Measurements from ENCODE around the gene PACSIN2.
"Not testable (repeated sequence)": the region's sequence is repeated elsewhere in the genome, so short reads cannot be mapped to it uniquely, and the experiment has no call there.

PACSIN2 gene

GRCh38 chr22:42967005-42967404, 47.9 kb downstream of the PACSIN2 start:
- no peak for DNase-seq

- no peak for DNase-seq
Observed at GRCh38 chr22:42966497-42966896, 48.5 kb downstream of the PACSIN2 start.

GRCh38 chr22:42964994-42965699, 49.8 kb downstream of the PACSIN2 start:
- no peak for DNase-seq

GRCh38 chr22:42963231-42963595, 51.7 kb downstream of the PACSIN2 start:
- no peak for DNase-seq

- DNase-seq = no peak
Observed at GRCh38 chr22:42962295-42963230, 52.4 kb downstream of the PACSIN2 start.

GRCh38 chr22:42961810-42962209, 53.1 kb downstream of the PACSIN2 start:
- DNase-seq = no peak

GRCh38 chr22:42961400-42961690, 53.6 kb downstream of the PACSIN2 start:
- DNase-seq = not testable (repeated sequence)

- DNase-seq = no peak
Observed at GRCh38 chr22:42960531-42961399, 54.2 kb downstream of the PACSIN2 start.

GRCh38 chr22:42959576-42960509, 55.1 kb downstream of the PACSIN2 start:
- DNase-seq = peak in 4 of 51 donors; percentile 16 to 54 (median 16)

- no peak for DNase-seq
Observed at GRCh38 chr22:42958937-42959336, 56.0 kb downstream of the PACSIN2 start.

GRCh38 chr22:42957958-42958357, 57.0 kb downstream of the PACSIN2 start:
- DNase-seq = no peak

- DNase-seq = no peak
Observed at GRCh38 chr22:42957544-42957943, 57.4 kb downstream of the PACSIN2 start.

- DNase-seq = no peak
Observed at GRCh38 chr22:42955848-42956247, 59.1 kb downstream of the PACSIN2 start.

- DNase-seq = no peak
Observed at GRCh38 chr22:42955087-42955635, 59.8 kb downstream of the PACSIN2 start.

GRCh38 chr22:42953751-42954150, 61.2 kb downstream of the PACSIN2 start:
- DNase-seq = not testable (repeated sequence)

- no peak for DNase-seq
Observed at GRCh38 chr22:42951093-42951710, 63.7 kb downstream of the PACSIN2 start.

GRCh38 chr22:42950281-42950680, 64.7 kb downstream of the PACSIN2 start:
- no peak for DNase-seq

GRCh38 chr22:42949159-42949558, 65.8 kb downstream of the PACSIN2 start:
- no peak for DNase-seq

- DNase-seq = no peak
Observed at GRCh38 chr22:42948294-42948693, 66.7 kb downstream of the PACSIN2 start.
